GM12891 (cell line): ENCODE results near the gene TCP11X1.
"Not testable (repeated sequence)": the region's sequence is repeated elsewhere in the genome, so short reads cannot be mapped to it uniquely, and the experiment has no call there.

Experiments
- PAX5 ChIP-seq: IDR thresholded peaks from 2 replicates; pipeline ENCODE4 v1.6.1; 2011; ENCODE audit warnings: low read length, moderate library complexity, mild to moderate bottlenecking; ENCODE audit not compliant: insufficient read depth, severe bottlenecking
- POLR2A ChIP-seq: IDR thresholded peaks from 2 replicates; pipeline ENCODE4 v1.6.1; 2011; ENCODE audit warnings: low read depth, low read length, control low read depth
- POLR2AphosphoS5 ChIP-seq: IDR thresholded peaks from 2 replicates; pipeline ENCODE4 v1.6.1; 2011; ENCODE audit warnings: low read depth, low read length, control low read depth

DNA sequence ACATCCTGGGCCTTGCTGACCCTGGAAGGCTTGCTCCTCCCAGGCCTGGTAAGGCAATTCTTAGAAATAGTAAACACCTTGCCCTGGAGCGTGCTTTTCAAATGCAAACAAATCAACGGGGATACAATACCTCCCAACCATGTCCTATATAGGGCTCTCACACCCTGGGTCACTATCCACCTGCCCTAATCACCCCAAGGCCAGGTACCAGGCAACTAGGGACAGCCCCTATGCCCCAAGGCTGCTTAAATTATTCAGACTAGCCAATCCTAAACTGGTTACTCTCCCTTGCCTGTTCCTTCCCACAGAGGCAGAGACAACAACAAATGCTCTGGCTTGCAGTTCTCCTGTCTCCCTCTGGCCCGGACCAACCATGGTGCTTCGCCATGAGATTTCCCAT is 57.1 kb downstream of the TCP11X1 start:
- TF ChIP-seq POLR2A, POLR2AphosphoS5, PAX5: not testable (repeated sequence)
